Measurements from ENCODE around the gene ADGRD1. TPM values are rescaled to one million over a fixed set of nuclear protein-coding genes. Genes with fewer than 3 reads are reported as not detected.
A peak's percentile ranks its signal among the peaks of the same experiment; 100 is the strongest.

ADGRD1 gene
- total and polyA plus RNA-seq, 12 donors: 0.87 to 6.0 (median 1.6) TPM

- no peaks in the 10 kb centered on the region for H3K36me3 ChIP-seq (replicated peaks in 1 of 2)
- 83 to 89% (median 87%) methylated on average over 4 to 27 of the region's 27 CpGs for WGBS, 4 donors
Measured at GRCh38 chr12:131139363-131140068, 185.8 kb downstream of the ADGRD1 start.

GRCh38 chr12:131140069-131140435 is 186.3 kb downstream of the ADGRD1 start:
- intact Hi-C loops (cut with DNase I): no loop called here
- DNase-seq: peak in 1 of 7 donors; percentile 13
- no peaks in the 10 kb centered on the region for H3K36me3 ChIP-seq (replicated peaks in 1 of 2)
- 76 to 90% (median 82%) methylated on average over 5 to 12 of the region's 12 CpGs for WGBS, 4 donors
- H3K27ac ChIP-seq: no peak overlapping the region
- H3K4me3 ChIP-seq: no peak overlapping the region
- TF ChIP-seq POLR2A (IDR thresholded peaks at IDR 0.05): no peak
- no peak for TF ChIP-seq CTCF (IDR thresholded peaks at IDR 0.05)
- no peaks in the 10 kb centered on the region for H3K4me1 ChIP-seq (replicated peaks in 1 of 2)
- no peaks in the 10 kb centered on the region for H3K27me3 ChIP-seq
- no peaks in the 10 kb centered on the region for H3K9me3 ChIP-seq (replicated peaks in 1 of 3)

More at GRCh38 chr12:131139363-131140068, 185.8 kb downstream of the ADGRD1 start:
- no peaks in the 10 kb centered on the region for H3K9me3 ChIP-seq (replicated peaks in 1 of 3)
- no peak overlapping the region for H3K27ac ChIP-seq
- no peaks in the 10 kb centered on the region for H3K27me3 ChIP-seq
- peak in 1 of 7 donors; percentile 30 for DNase-seq
- TF ChIP-seq CTCF (IDR thresholded peaks at IDR 0.05) (no peak), POLR2A (IDR thresholded peaks at IDR 0.05) (no peak)
- intact Hi-C loops (cut with DNase I): loop anchor here in 1 of 2 donors (10.0 kb wide), 1 partner anchor 225 kb away; no protein-coding TSS in a partner anchor
- H3K4me1 ChIP-seq (replicated peaks in 1 of 2): no peaks in the 10 kb centered on the region
- no peak overlapping the region for H3K4me3 ChIP-seq

- no peak overlapping the region for H3K4me3 ChIP-seq
- no peaks in the 10 kb centered on the region for H3K4me1 ChIP-seq (replicated peaks in 1 of 2)
- H3K27me3 ChIP-seq: no peaks in the 10 kb centered on the region
- H3K9me3 ChIP-seq (replicated peaks in 1 of 3): no peaks in the 10 kb centered on the region
- 80 to 91% (median 87%) methylated on average over 5 to 10 of the region's 10 CpGs for WGBS, 4 donors
- intact Hi-C loops (cut with DNase I): no loop called here
- no peak overlapping the region for H3K27ac ChIP-seq
- H3K36me3 ChIP-seq (replicated peaks in 1 of 2): no peaks in the 10 kb centered on the region
- TF ChIP-seq POLR2A (IDR thresholded peaks at IDR 0.05) (no peak), CTCF (IDR thresholded peaks at IDR 0.05) (no peak)
- peak in 2 of 7 donors; percentile 3 to 42 for DNase-seq
Measured at GRCh38 chr12:131140697-131141096, 187.0 kb downstream of the ADGRD1 start.

GRCh38 chr12:131141514-131141913 is 187.8 kb downstream of the ADGRD1 start:
- no peak overlapping the region for H3K4me3 ChIP-seq
- intact Hi-C loops (cut with DNase I): no loop called here
- H3K36me3 ChIP-seq (replicated peaks in 1 of 2): no peaks in the 10 kb centered on the region
- H3K27ac ChIP-seq: no peak overlapping the region
- no peaks in the 10 kb centered on the region for H3K4me1 ChIP-seq (replicated peaks in 1 of 2)
- no peaks in the 10 kb centered on the region for H3K9me3 ChIP-seq (replicated peaks in 1 of 3)
- H3K27me3 ChIP-seq: no peaks in the 10 kb centered on the region
- TF ChIP-seq CTCF (IDR thresholded peaks at IDR 0.05) (no peak), POLR2A (IDR thresholded peaks at IDR 0.05) (no peak)
- WGBS, 4 donors: 69 to 79% (median 73%) methylated on average over 7 to 8 of the region's 8 CpGs
- peak in 1 of 7 donors; percentile 27 for DNase-seq
